Karpas-422 (cell line): ENCODE measurements around the gene CLEC3A. TPM values are rescaled to one million over a fixed set of nuclear protein-coding genes. Genes with fewer than 3 reads are reported as not detected.
"Not testable (repeated sequence)": the region's sequence is repeated elsewhere in the genome, so short reads cannot be mapped to it uniquely, and the experiment has no call there.

Source experiments
- DNase-seq: peaks from one replicate; pipeline ENCODE4 v3.0.0-alpha.2; 2015
- H2AFZ ChIP-seq: fragments of 200-600 bp; sonication (generic); 2 replicates; pipeline ENCODE4 v1.6.1; 2014; ENCODE audit warnings: antibody characterized with exemption, low read length, mixed read lengths
- H3K27ac ChIP-seq: fragments of 200-600 bp; sonication (generic); 2 replicates; pipeline ENCODE4 v1.5.1; 2014; ENCODE audit warnings: mild to moderate bottlenecking, low read length, moderate library complexity
- H3K27me3 ChIP-seq: fragments of 200-600 bp; sonication (generic); 2 replicates; pipeline ENCODE4 v1.6.1; 2014; ENCODE audit warnings: low read length, mixed read lengths
- H3K36me3 ChIP-seq: fragments of 200-600 bp; sonication (generic); 2 replicates; pipeline ENCODE4 v1.6.1; 2014; ENCODE audit warnings: low read length, mixed read lengths; ENCODE audit not compliant: insufficient read depth
- H3K4me1 ChIP-seq: fragments of 200-600 bp; sonication (generic); 2 replicates; pipeline ENCODE4 v1.6.1; 2014; ENCODE audit warnings: mild to moderate bottlenecking, low read length, mixed read lengths
- H3K4me2 ChIP-seq: fragments of 200-600 bp; sonication (generic); 2 replicates; pipeline ENCODE4 v1.6.1; 2014; ENCODE audit warnings: low read length, low read depth, mild to moderate bottlenecking; ENCODE audit not compliant: poor library complexity, severe bottlenecking
- H3K4me3 ChIP-seq: fragments of 200-600 bp; sonication (generic); 2 replicates; pipeline ENCODE4 v1.5.1; 2014; ENCODE audit warnings: mild to moderate bottlenecking, antibody characterized with exemption, low read length, mixed read lengths
- H3K79me2 ChIP-seq: fragments of 200-600 bp; sonication (generic); 2 replicates; pipeline ENCODE4 v1.6.1; 2014; ENCODE audit warnings: mild to moderate bottlenecking, low read length, mixed read lengths
- H3K9ac ChIP-seq: fragments of 200-600 bp; sonication (generic); 2 replicates; pipeline ENCODE4 v1.6.0; 2014; ENCODE audit warnings: low read length
- H3K9me2 ChIP-seq: fragments of 200-600 bp; sonication (generic), shearing (Covaris generic); replicated peaks from 2 replicates; pipeline ENCODE4 v1.6.0; 2014; ENCODE audit warnings: mild to moderate bottlenecking, low read length, moderate library complexity; ENCODE audit not compliant: insufficient read depth
- H3K9me3 ChIP-seq: fragments of 300-700, 200-600 bp; sonication (generic); 2 replicates; pipeline ENCODE4 v1.6.1; 2014; ENCODE audit warnings: low read length, mixed read lengths
- H4K20me1 ChIP-seq: fragments of 200-600 bp; sonication (generic); 2 replicates; pipeline ENCODE4 v1.6.1; 2014; ENCODE audit warnings: mild to moderate bottlenecking, antibody characterized with exemption, low read length, low read depth; ENCODE audit not compliant: insufficient read depth
- total RNA-seq: library from RNA; depleted of rRNA; stranded (reverse); fragments of >200 nt; shearing (Covaris generic); gene quantifications from 2 replicates; pipeline ENCODE4 v1.2.3, GENCODE V29; 2014; ENCODE audit warnings: low replicate concordance

The CLEC3A gene
- total RNA-seq, 1 experiment from 2014 or later: not detected

- Histone ChIP-seq H3K4me2 (no peak overlapping the region), H3K27me3 (no peaks in the 10 kb centered on the region), H4K20me1 (no peaks in the 10 kb centered on the region), H3K4me1 (no peaks in the 10 kb centered on the region), H3K36me3 (no peaks in the 10 kb centered on the region), H3K9me3 (no peaks in the 10 kb centered on the region), H3K27ac (no peak overlapping the region), H3K79me2 (no peaks in the 10 kb centered on the region), H2AFZ (no peak overlapping the region), H3K4me3 (no peak overlapping the region), H3K9me2 (no peaks in the 10 kb centered on the region), H3K9ac (no peak overlapping the region)
- DNase-seq: no peak
Measured at GRCh38 chr16:78045865-78046581, 23.7 kb downstream of the CLEC3A start.

DNA sequence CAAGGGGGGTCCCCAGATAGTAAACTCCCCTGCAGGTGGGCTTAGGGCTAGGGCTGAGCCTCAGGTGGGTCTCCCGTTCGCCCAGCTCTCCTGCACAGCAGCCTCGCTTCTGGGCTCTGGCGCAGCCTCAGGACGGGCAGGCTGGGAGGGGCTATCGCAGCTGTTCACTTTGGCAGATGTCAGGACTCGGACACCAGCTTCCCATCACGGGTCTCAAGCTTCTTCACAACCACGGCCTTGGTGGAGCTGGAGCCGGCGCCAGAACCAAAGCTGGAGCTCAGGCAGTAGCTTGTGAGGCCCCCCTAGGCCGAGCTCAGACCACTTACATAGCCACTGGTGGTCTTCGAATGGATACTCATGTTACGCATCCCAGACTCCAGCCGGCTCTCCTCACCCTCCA lies 26.0 kb downstream of the CLEC3A start:
- Histone ChIP-seq H3K9ac (no peak overlapping the region), H2AFZ (no peak overlapping the region), H3K27ac (no peak overlapping the region), H3K9me2 (no peaks in the 10 kb centered on the region), H4K20me1 (no peaks in the 10 kb centered on the region), H3K4me2 (no peak overlapping the region), H3K36me3 (no peaks in the 10 kb centered on the region), H3K4me3 (no peak overlapping the region), H3K27me3 (no peaks in the 10 kb centered on the region), H3K79me2 (no peaks in the 10 kb centered on the region), H3K9me3 (no peaks in the 10 kb centered on the region), H3K4me1 (no peaks in the 10 kb centered on the region)
- no peak for DNase-seq

GRCh38 chr16:78050734-78051400 lies 28.5 kb downstream of the CLEC3A start:
- Histone ChIP-seq H2AFZ (no peak overlapping the region), H3K27ac (no peak overlapping the region), H3K79me2 (no peaks in the 10 kb centered on the region), H3K4me3 (no peak overlapping the region), H3K9ac (no peak overlapping the region), H4K20me1 (no peaks in the 10 kb centered on the region), H3K27me3 (no peaks in the 10 kb centered on the region), H3K4me1 (no peaks in the 10 kb centered on the region), H3K9me2 (no peaks in the 10 kb centered on the region), H3K36me3 (no peaks in the 10 kb centered on the region), H3K4me2 (no peak overlapping the region), H3K9me3 (no peaks in the 10 kb centered on the region)
- DNase-seq: no peak

GRCh38 chr16:78057803-78058564 lies 35.6 kb downstream of the CLEC3A start:
- Histone ChIP-seq H3K9ac (no peak overlapping the region), H3K9me3 (no peaks in the 10 kb centered on the region), H3K27ac (peak overlapping the region; percentile 76), H3K36me3 (no peaks in the 10 kb centered on the region), H3K4me3 (peak overlapping the region; percentile 21; the same call in 1 of the 2 replicates), H2AFZ (no peak overlapping the region), H3K4me1 (peaks cover 30% of the 10 kb centered on the region), H4K20me1 (no peaks in the 10 kb centered on the region), H3K4me2 (peak overlapping the region; percentile 65), H3K79me2 (no peaks in the 10 kb centered on the region), H3K27me3 (no peaks in the 10 kb centered on the region), H3K9me2 (no peaks in the 10 kb centered on the region)
- peak; percentile 76 for DNase-seq

DNA sequence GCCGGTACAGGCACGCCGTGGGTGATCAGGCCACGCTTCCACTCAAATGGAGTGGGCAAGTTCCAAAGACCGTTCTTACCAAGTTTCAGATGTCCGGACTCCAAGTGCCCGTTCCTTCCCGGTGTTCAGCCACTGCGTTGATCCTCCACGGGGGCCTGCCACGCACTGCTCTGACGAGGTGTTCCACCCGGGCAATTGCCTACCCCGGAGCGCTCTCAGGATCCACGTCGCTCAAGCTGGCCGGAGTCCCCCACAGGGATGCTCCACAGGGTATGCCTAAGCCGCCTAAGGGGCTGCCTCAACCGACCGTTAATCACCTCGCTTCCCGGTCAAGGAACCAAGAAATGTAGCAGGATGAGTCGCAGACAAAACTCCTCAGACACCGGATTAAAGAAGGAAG lies 37.5 kb downstream of the CLEC3A start:
- H2AFZ ChIP-seq, H3K4me3 ChIP-seq, H3K4me2 ChIP-seq, H3K9ac ChIP-seq, H4K20me1 ChIP-seq, H3K36me3 ChIP-seq, H3K79me2 ChIP-seq, H3K9me2 ChIP-seq, H3K9me3 ChIP-seq, DNase-seq, H3K27ac ChIP-seq, H3K27me3 ChIP-seq: not testable (repeated sequence)
- H3K4me1 ChIP-seq: peaks cover 39% of the 10 kb centered on the region

DNA sequence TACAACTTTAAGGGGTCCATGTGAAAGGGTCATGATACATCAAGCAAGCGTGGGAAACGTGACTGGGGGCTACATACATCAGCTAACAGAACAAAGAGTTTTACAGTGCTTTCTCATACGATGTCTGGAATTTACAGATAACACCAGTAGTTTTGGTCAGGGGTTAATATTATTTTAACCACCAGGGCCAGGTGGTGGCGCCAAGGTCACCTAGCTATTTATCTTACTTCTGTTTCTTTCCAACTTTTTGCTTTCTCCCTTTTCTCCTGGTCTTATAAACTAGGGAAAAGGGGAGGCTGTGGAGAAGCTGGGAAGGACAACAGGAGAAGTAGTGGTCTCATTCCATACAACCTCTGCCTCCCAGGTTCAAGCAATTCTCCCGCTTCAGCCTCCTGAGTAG lies 37.9 kb downstream of the CLEC3A start:
- Histone ChIP-seq H3K4me3 (no peak overlapping the region), H3K9ac (no peak overlapping the region), H3K9me2 (no peaks in the 10 kb centered on the region), H3K4me1 (peaks cover 39% of the 10 kb centered on the region), H2AFZ (no peak overlapping the region), H3K79me2 (no peaks in the 10 kb centered on the region), H3K4me2 (no peak overlapping the region), H3K27ac (no peak overlapping the region), H3K36me3 (no peaks in the 10 kb centered on the region), H3K9me3 (no peaks in the 10 kb centered on the region), H3K27me3 (no peaks in the 10 kb centered on the region), H4K20me1 (no peaks in the 10 kb centered on the region)
- no peak for DNase-seq

DNA sequence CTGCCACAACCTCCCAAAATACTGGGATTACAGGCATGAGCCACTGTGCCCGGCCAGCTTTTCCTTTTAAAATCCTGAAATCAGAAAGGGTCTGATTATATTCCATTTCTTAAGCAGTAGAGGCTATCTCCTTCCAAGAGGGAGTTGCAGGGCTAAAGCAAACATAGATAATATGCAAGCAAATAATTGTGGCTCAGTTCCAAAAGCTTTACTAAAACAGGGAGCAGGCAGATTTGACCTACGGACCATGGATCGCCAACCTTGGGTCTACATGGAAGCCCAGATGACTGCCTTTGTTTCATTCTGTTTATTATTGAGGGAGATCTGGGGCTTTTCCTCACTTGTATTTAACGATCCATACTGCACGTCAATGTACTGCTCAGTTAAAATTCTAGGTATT lies 38.5 kb downstream of the CLEC3A start:
- Histone ChIP-seq H3K79me2 (no peaks in the 10 kb centered on the region), H2AFZ (no peak overlapping the region), H3K4me3 (no peak overlapping the region), H3K4me2 (no peak overlapping the region), H4K20me1 (no peaks in the 10 kb centered on the region), H3K27me3 (no peaks in the 10 kb centered on the region), H3K9me2 (no peaks in the 10 kb centered on the region), H3K9ac (no peak overlapping the region), H3K4me1 (peaks cover 39% of the 10 kb centered on the region), H3K36me3 (no peaks in the 10 kb centered on the region), H3K27ac (no peak overlapping the region), H3K9me3 (no peaks in the 10 kb centered on the region)
- no peak for DNase-seq

GRCh38 chr16:78065319-78065718 lies 43.0 kb downstream of the CLEC3A start:
- Histone ChIP-seq H3K4me3 (no peak overlapping the region), H3K9me2 (no peaks in the 10 kb centered on the region), H2AFZ (no peak overlapping the region), H3K4me1 (peaks cover 17% of the 10 kb centered on the region), H3K4me2 (no peak overlapping the region), H3K9ac (no peak overlapping the region), H3K79me2 (no peaks in the 10 kb centered on the region), H4K20me1 (no peaks in the 10 kb centered on the region), H3K9me3 (no peaks in the 10 kb centered on the region), H3K36me3 (no peaks in the 10 kb centered on the region), H3K27me3 (no peaks in the 10 kb centered on the region), H3K27ac (no peak overlapping the region)
- DNase-seq: no peak
